HG02943 (cell line): ENCODE results near the gene MAP1LC3B2.
A peak's percentile ranks its signal among the peaks of the same experiment; 100 is the strongest.

Experiments used
- ATAC-seq: cut with Tn5 transposase; IDR thresholded peaks from one replicate; pipeline ENCODE4 v1.9.1; 2021; ENCODE audit warnings: mild to moderate bottlenecking, low read depth, moderate library complexity; ENCODE audit not compliant: unreplicated experiment

MAP1LC3B2 gene

GRCh38 chr12:116537101-116537904, 21.9 kb upstream of the MAP1LC3B2 start:
- ATAC-seq = peak; percentile 30

- peak; percentile 50 for ATAC-seq
These were observed 21.0 kb upstream of the MAP1LC3B2 start for GRCh38 chr12:116538076-116538591.

- no peak for ATAC-seq
These were observed 20.4 kb upstream of the MAP1LC3B2 start for GRCh38 chr12:116538682-116539305.

- no peak for ATAC-seq
These were observed 19.8 kb upstream of the MAP1LC3B2 start for GRCh38 chr12:116539361-116539771.

GRCh38 chr12:116539905-116540482, 19.2 kb upstream of the MAP1LC3B2 start:
- ATAC-seq = no peak

GRCh38 chr12:116540622-116541152, 18.5 kb upstream of the MAP1LC3B2 start:
- no peak for ATAC-seq

GRCh38 chr12:116541547-116542344, 17.4 kb upstream of the MAP1LC3B2 start:
- ATAC-seq = no peak

- ATAC-seq = no peak
These were observed 16.7 kb upstream of the MAP1LC3B2 start for GRCh38 chr12:116542345-116542956.

- no peak for ATAC-seq
These were observed 14.5 kb upstream of the MAP1LC3B2 start for GRCh38 chr12:116544656-116545055.

GRCh38 chr12:116545144-116545543, 14.0 kb upstream of the MAP1LC3B2 start:
- no peak for ATAC-seq

GRCh38 chr12:116545936-116546335, 13.2 kb upstream of the MAP1LC3B2 start:
- no peak for ATAC-seq

GRCh38 chr12:116547955-116548501, 11.2 kb upstream of the MAP1LC3B2 start:
- peak; percentile 92 for ATAC-seq

GRCh38 chr12:116549993-116550392, 9.2 kb upstream of the MAP1LC3B2 start:
- no peak for ATAC-seq

GRCh38 chr12:116551151-116551550, 8.0 kb upstream of the MAP1LC3B2 start:
- ATAC-seq = no peak

- no peak for ATAC-seq
These were observed 7.6 kb upstream of the MAP1LC3B2 start for GRCh38 chr12:116551619-116551951.

GRCh38 chr12:116551952-116552772, 7.0 kb upstream of the MAP1LC3B2 start:
- ATAC-seq = no peak

- no peak for ATAC-seq
These were observed 6.3 kb upstream of the MAP1LC3B2 start for GRCh38 chr12:116552773-116553373.

- ATAC-seq = no peak
These were observed 2.7 kb upstream of the MAP1LC3B2 start for GRCh38 chr12:116556356-116556952.
